GM12878 (cell line): Measurements from ENCODE around the gene HSPA1A.

Experiments
- BCL11A ChIP-seq: IDR thresholded peaks from 2 replicates; pipeline ENCODE4 v1.6.1; 2011; ENCODE audit warnings: low read depth, low read length
- CBFB ChIP-seq: IDR thresholded peaks from 2 replicates; pipeline ENCODE4 v1.6.1; 2016; ENCODE audit warnings: antibody characterized with exemption, low read depth
- CEBPB ChIP-seq, 2 experiments: fragments of 150-350 bp in 1 of 2; IDR thresholded peaks; 2 replicates each; pipeline ENCODE4 v1.6.1; 2012 to 2014; ENCODE audit warnings: low read depth in 2 of 2, low read length in 2 of 2, borderline replicate concordance in 1 of 2, inconsistent platforms in 1 of 2
- FOXM1 ChIP-seq: IDR thresholded peaks from 2 replicates; pipeline ENCODE4 v1.6.1; 2012; ENCODE audit warnings: low read depth, mild to moderate bottlenecking, inconsistent platforms, low read length, moderate library complexity
- MXI1 ChIP-seq: fragments of 150-350 bp; IDR thresholded peaks from 2 replicates; pipeline ENCODE4 v1.6.1; 2011; ENCODE audit warnings: low read depth, mild to moderate bottlenecking, inconsistent platforms, low read length, improper control_type of control experiment
- MYB ChIP-seq: fragments of 150-350 bp; IDR thresholded peaks from 2 replicates; pipeline ENCODE4 v1.6.1; 2014; ENCODE audit warnings: mild to moderate bottlenecking, low read depth, low read length, borderline replicate concordance
- MYC ChIP-seq: IDR thresholded peaks from 2 replicates; pipeline ENCODE4 v1.6.1; 2011; ENCODE audit warnings: mild to moderate bottlenecking, low read length, moderate library complexity, inconsistent platforms; ENCODE audit not compliant: insufficient read depth, insufficient replicate concordance, insufficient read length, severe bottlenecking
- POLR2A ChIP-seq: IDR thresholded peaks from 2 replicates; pipeline ENCODE4 v1.6.1; 2011; ENCODE audit warnings: low read depth, mild to moderate bottlenecking, low read length
- POLR2AphosphoS5 ChIP-seq: IDR thresholded peaks from 2 replicates; pipeline ENCODE4 v1.6.1; 2011; ENCODE audit warnings: mild to moderate bottlenecking, low read length, inconsistent platforms
- RFX5 ChIP-seq: IDR thresholded peaks from 2 replicates; pipeline ENCODE4 v1.6.1; 2011; ENCODE audit warnings: low read depth, low read length, improper control_type of control experiment
- ZNF24 ChIP-seq: fragments of 450-650 bp; IDR thresholded peaks from 2 replicates; pipeline ENCODE4 v1.6.1; 2017; ENCODE audit warnings: antibody characterized with exemption, mild to moderate bottlenecking
- TF ChIP-seq, protein P1 (sequence below): IDR thresholded peaks from 2 replicates; pipeline ENCODE4 v1.6.1; 2012; ENCODE audit warnings: low read length, inconsistent platforms

DNA sequence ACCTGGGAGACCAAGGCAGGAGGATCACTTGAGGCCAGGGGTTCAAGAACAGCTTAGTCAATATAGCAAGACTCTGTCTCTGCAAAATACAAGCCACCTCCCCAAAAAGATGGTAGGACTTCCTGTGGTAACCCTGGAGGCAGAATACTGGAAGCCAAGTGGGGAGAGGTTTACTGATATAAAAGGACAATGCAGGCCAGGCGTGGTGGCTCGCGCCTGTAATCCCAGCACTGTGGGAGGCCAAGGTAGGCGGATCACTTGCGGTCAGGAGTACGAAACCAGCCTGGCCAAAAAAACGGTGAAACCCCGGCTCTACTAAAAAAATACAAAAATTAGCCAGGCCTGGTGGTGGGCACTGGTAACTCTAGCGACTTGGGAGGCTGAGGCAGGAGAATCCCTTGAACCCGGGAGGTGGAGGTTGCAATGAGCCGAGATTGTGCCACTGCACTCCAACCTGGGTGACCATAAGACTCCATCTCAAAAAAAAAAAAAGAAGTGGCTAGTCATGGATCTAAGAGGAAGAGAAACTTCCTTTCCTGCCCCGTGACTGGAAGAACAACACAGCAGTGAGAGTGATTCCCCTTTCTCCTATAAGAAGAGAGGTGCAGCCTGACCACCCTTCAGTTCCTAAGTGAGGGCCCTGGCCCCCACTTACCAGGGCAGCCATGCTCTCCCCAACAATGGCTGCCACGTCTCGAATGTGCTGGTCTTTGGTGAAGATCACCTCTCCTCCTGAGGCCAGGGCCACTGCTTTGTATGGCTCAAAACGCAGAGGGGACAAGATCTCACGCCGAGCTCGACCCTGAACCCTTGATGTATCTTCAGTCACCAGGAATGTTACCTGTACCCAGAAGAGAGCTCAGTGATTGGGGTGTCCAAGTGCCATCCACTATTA, 46.7 kb upstream of the HSPA1A start:
- no peak for TF ChIP-seq FOXM1
- no peak for TF ChIP-seq MYB
- no peak for TF ChIP-seq RFX5
- no peak for TF ChIP-seq CEBPB (IDR thresholded peaks at IDR 0.05; ENCODE audit: borderline replicate concordance in 1 of 2, low read depth in 2 of 2, low read length in 2 of 2)
- TF ChIP-seq, protein P1, sequence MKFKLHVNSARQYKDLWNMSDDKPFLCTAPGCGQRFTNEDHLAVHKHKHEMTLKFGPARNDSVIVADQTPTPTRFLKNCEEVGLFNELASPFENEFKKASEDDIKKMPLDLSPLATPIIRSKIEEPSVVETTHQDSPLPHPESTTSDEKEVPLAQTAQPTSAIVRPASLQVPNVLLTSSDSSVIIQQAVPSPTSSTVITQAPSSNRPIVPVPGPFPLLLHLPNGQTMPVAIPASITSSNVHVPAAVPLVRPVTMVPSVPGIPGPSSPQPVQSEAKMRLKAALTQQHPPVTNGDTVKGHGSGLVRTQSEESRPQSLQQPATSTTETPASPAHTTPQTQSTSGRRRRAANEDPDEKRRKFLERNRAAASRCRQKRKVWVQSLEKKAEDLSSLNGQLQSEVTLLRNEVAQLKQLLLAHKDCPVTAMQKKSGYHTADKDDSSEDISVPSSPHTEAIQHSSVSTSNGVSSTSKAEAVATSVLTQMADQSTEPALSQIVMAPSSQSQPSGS, result no peak
- no peak for TF ChIP-seq BCL11A
- TF ChIP-seq POLR2AphosphoS5, result no peak
- TF ChIP-seq ZNF24, result no peak
- TF ChIP-seq POLR2A, result no peak
- no peak for TF ChIP-seq MXI1
- TF ChIP-seq MYC, result no peak
- no peak for TF ChIP-seq CBFB
